HuH-7 (cell line): ENCODE measurements around the gene WDR81.
"Not testable (repeated sequence)": the region's sequence is repeated elsewhere in the genome, so short reads cannot be mapped to it uniquely, and the experiment has no call there.

Source experiments
- DNase-seq: peaks from one replicate; pipeline ENCODE4 v3.0.0; 2011; ENCODE audit warnings: low spot score

The WDR81 gene

DNA sequence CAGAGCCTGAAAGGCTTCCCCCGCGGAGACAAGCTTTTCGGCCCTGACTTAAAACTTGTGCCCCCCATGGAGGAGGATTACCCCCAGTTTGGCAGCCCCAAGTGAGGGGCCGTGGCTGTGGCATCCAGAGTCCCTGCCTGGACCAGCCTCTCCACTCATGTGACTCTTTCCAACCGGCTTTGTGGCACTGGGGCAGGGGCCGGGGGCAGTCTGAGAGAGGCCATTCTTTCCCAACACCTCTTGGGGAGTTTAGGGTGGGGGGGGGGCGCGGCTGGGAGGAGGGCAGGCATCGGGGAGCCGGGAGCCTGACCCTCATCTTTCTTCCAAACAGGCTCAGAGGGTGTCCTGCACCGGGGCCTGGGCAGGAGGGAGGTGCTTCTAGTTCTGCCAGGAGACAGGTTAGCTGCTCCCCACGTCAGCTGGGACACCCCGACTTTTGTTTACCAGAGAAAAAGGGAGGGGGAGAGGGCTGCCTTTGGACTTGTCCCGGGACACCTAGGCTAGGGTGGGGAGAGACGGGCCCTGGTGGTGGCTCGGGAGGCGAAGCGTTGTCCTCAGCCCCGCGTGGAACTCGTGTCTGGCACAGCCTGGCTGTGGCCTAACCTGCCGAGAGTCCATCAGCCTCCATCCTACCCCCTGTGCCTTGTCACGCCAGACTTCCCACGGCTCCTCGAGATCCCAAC is 30.1 kb downstream of the WDR81 start:
- no peak for DNase-seq

DNA sequence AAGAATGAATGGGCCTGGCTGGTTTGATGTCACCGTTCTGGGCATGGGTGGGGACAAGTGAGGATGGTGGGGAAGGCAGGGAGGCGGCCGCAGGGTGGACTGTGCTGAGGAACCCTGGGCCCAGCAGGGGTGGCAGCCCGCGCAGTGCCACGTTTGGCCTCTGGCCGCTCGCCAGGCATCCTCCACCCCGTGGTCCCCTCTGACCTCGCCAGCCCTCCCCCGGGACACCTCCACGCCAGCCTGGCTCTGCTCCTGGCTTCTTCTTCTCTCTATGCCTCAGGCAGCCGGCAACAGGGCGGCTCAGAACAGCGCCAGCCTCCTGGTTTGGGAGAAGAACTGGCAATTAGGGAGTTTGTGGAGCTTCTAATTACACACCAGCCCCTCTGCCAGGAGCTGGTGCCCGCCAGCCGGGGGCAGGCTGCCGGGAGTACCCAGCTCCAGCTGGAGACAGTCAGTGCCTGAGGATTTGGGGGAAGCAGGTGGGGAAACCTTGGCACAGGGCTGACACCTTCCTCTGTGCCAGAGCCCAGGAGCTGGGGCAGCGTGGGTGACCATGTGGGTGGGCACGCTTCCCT is 30.8 kb downstream of the WDR81 start:
- DNase-seq, result no peak

DNA sequence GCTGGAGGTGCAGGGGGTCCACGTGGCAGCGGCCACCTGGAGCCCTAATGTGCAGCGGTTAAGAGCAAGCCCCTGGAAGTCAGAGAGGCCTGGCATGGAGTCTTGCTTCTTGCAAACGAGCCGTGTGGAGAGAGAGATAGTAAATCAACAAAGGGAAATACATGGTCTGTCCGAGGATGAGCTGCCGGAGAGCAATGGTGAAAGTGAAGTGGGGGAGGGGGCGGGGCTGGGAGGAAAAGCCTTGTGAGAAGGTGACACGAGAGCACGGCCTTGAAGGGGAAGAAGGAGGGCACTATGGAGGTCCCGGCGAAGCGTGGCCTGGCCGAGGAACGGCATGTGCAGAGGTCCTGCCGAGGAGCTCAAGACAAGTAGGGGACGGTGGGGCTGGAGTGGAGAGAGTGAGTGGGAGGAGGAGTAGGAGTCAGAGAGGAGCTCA is 31.3 kb downstream of the WDR81 start:
- no peak for DNase-seq

DNA sequence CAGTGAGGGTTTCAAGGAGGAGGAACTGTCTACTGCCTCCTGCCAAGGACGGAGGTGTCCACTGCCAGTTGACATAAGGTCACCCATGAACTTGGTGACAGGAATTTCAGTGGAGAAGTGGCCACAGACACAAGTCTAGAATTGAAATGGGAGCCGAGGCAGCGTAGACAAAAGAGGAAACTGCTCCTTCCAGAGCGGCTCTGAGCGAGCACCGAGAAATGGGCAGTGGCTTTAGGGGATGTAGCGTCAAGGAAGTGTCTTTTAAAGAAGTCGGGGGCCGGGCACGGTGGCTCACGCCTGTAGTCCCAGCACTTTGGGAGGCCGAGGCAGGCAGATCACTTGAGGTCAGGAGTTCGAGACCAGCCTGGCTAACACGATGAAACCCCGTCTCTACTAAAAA is 34.3 kb downstream of the WDR81 start:
- DNase-seq, result no peak

DNA sequence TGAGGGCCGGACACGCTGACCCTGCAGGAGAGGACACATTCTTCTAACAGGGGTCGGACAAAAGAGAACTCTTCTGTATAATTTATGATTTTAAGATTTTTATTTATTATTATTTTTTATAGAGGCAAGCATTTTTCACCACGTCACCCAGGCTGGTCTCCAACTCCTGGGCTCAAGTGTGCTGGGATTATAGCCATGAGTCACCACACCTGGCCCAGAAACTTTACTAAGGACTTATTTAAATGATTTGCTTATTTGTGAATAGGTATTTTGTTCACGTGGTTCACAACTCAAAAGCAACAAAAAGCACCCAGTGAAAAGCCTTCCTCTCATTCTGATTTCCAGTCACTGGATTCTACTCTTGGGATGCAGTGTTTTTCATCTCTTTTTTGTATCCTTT is 35.0 kb downstream of the WDR81 start:
- DNase-seq, result no peak

DNA sequence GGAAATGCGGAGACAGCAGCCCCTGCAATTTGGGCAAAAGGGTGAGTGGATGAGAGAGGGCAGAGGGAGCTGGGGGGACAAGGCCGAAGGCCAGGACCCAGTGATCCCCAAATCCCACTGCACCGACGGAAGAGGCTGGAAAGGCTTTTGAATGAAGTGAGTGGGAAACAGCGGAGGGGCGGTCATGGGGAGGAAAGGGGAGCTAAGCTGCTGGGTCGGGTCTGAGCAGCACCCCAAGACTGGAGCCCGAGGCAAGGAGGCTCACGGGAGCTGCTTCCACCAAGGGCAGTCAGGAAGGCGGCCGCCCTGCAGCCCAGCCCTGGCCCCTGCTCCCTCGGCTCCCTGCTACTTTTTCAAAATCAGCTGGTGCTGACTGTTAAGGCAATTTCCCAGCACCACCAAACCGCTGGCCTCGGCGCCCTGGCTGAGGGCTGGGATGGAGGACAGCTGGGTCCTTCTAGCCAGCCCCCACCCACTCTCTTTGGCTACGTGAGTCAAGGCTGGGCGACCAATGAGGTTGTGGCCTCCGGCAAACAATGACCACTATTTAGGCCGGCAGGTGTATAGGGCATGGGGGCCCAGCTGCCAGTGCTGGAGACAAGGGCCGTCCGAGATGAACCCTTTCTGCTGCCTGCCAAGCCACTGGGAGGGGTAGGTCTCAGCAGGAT is 37.9 kb downstream of the WDR81 start:
- peak; percentile 23 for DNase-seq

DNA sequence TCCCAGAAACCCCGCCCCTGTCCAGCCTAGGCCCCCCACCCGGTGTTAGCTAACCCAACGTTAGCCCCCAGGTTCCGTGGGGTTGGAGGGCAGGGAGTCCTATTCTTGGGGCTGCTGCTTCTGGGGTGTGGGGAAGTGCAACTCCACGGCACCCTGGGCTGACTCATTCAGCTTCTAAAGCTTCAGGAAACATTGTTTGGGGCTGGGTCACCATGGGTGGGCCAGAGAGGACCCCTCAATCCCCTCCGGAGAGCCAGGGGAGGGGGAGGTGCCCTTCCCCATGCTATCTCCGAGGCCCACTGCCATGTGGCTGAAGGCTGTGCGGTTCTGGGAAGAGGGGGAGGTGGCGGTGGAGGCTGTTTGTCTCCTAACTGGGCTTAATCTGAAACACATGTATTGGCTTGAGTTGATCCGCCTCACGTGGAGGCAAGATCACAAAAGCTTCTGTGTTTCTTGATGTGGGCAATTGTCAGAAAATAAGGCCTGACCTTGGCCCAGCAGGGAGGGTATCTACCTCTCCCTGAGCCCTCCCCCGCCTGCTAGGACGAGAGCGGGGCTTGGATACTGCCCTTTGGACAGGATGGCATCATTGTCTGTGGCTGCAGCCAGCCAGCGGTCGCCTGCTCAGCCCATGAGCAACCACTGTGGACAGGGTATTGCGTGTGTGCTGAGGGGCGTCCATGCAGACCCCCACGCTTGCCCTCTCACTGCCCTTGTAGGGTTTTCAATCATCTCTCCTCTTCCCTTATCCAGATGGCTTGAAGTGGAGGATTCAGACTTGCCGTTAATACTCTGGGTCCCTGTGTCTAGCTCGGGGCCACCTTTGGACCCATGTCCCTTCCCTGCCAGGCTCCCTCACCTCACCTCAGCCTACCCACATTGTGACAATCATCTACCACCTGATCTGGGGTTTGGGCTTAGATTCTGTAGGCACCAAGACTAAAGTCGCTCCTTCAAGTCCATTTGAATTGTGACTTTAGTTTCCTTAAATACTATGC is 38.7 kb downstream of the WDR81 start:
- DNase-seq, result peak; percentile 46

DNA sequence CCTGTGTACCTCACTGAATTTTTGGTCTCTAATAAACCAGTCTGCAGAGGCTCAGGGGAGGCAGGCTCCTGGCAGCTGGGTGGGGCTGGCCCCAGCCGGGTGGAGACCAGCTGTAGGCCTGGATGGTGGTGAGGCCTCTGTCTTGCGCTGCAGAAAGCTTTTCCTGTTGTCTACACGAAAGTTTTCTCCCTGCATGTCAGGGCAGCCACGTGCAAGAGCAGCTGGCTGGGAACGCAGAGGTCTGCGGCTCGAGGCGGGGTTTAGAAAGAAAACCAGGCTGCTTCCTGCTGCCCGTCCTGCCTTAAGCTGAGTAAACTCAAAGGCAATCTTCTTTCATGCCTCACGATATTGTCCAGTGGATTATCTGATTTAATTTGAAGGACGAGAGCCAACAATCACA is 39.8 kb downstream of the WDR81 start:
- DNase-seq, result no peak

DNA sequence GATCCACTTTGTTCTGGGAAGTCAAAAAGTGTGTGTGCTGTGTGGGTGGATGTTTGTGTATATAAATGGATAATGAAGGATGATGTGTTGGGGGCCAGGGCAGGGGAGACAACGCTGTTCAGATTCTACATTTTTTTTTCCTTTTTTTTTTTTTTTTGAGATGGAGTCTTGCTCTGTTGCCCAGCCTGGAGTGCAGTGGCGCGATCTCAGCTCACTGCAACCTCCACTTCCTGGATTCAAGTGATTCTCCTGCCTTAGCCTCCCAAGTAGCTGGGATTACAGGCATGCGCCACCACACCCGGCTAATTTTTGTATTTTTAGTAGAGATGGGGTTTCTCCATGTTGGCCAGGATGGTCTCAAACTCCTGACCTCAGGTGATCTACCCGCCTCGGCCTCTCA is 40.2 kb downstream of the WDR81 start:
- not testable (repeated sequence) for DNase-seq

DNA sequence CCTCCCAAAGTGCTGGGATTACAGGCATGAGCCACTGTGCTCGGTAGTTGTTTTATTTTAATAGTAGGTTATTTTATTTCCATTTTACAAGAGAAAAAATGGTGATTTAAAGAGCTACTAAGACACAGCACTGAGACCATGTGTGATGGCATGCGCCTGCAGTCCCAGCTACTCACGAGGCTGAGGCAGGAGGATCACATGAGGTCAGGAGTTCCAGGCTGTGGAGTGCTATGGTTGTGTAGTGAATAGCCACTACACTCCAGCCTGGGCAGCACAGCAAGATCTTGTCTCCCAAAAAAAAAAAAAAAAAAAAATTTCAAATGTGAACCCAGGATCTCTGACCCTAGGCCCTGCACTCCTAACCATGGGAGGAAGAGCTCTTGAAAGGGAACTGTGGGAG is 41.1 kb downstream of the WDR81 start:
- no peak for DNase-seq

DNA sequence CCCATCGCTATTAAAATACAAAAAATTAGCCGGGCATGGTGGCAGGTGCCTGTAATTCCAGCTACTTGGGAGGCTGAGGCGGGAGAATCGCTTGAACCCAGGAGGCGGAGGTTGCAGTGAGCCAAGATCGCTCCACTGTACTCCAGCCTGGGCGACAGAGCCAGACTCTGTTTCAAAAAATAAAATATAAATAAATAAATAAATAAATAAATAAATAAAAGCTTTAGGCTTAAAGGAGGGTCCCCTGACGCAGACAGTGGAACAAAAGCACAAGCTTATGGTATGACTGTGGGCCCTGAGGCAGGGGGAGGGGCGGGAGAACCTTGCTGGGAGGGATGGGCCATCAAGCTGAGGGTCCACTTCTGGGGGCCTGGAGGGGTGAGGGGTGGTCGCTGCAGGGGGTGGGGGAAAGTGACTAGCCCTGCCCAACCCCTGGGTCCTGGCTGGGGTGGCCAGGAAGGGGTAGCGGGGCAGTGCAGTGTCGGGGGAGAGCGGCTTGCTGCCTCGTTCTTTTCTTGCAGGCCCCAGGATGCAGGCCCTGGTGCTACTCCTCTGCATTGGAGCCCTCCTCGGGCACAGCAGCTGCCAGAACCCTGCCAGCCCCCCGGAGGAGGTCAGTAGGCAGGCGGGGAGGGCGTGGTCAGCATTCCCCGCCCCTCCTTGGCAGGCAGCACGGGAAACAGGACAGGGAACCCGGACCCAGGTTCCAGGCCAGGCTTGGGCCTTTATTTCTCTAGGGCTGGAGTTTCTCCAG is 42.1 kb downstream of the WDR81 start:
- DNase-seq, result no peak

DNA sequence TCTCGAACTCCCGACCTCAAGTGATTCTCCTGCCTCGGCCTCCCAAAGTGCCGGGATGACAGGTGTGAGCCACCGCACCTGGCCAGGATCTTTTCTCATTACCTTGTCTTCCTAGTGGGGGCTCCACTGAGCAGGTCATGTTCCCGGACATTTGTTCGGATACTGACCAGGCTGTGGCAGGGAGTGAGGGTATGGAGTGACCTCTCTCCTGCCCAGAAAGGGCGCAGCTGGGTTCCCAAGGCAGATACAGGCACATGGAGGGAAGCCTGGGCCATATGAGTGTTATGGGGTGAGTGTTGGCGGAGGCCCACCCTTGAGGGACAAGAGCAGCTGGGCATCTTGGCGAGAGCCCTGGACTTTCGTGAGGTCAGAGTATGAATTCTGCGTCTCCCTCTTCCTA is 42.9 kb downstream of the WDR81 start:
- DNase-seq, result no peak

DNA sequence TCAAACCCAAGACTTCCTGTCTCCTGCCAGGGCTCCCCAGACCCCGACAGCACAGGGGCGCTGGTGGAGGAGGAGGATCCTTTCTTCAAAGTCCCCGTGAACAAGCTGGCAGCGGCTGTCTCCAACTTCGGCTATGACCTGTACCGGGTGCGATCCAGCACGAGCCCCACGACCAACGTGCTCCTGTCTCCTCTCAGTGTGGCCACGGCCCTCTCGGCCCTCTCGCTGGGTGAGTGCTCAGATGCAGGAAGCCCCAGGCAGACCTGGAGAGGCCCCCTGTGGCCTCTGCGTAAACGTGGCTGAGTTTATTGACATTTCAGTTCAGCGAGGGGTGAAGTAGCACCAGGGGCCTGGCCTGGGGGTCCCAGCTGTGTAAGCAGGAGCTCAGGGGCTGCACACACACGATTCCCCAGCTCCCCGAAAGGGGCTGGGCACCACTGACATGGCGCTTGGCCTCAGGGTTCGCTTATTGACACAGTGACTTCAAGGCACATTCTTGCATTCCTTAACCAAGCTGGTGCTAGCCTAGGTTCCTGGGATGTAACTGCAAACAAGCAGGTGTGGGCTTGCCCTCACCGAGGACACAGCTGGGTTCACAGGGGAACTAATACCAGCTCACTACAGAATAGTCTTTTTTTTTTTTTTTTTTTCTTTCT is 45.4 kb downstream of the WDR81 start:
- no peak for DNase-seq

DNA sequence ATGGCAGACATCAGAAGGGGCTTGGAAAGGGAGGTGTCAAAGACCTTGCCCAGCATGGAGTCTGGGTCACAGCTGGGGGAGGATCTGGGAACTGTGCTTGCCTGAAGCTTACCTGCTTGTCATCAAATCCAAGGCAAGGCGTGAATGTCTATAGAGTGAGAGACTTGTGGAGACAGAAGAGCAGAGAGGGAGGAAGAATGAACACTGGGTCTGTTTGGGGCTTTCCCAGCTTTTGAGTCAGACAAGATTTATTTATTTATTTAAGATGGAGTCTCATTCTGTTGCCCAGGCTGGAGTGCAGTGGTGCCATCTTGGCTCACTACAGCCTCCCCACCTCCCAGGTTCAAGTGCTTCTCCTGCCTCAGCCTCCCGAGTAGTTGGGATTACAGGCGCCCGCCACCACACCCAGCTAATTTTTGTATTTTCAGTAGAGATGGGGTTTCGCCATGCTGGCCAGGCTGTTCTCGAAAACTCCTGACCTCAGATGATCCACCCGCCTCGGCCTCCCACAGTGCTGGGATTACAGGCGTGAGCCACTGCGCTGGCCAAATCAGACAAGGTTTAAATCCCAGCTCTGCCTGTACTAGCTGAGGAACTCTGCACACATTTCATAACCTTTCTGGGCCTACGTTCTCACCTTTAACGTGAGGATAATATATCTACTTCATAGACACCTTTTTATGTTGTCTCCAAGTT is 48.6 kb downstream of the WDR81 start:
- not testable (repeated sequence) for DNase-seq

DNA sequence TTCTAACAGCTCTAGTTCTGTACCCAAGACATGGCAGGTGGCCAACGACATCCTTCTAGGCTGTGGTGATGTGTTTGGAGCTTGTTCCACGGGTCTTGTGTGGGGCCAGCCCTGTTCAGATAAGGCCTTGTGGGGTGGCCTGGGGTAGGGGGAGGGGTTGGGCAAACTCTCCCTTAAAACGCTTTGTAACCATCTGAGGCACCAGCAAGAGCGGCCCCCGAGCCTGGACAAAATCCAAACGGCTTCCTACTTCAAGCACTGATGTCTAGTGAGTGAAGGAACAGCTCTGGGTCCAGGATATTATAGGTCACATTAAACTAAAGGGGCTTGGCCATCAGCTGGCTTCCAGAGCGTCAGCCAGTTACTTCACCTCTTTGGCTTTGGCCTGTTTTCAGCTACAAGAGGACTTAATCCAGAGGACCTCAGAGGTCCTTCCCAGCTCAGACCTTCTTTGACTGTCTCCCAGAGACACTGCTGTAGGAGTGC is 49.2 kb downstream of the WDR81 start:
- DNase-seq, result no peak

DNA sequence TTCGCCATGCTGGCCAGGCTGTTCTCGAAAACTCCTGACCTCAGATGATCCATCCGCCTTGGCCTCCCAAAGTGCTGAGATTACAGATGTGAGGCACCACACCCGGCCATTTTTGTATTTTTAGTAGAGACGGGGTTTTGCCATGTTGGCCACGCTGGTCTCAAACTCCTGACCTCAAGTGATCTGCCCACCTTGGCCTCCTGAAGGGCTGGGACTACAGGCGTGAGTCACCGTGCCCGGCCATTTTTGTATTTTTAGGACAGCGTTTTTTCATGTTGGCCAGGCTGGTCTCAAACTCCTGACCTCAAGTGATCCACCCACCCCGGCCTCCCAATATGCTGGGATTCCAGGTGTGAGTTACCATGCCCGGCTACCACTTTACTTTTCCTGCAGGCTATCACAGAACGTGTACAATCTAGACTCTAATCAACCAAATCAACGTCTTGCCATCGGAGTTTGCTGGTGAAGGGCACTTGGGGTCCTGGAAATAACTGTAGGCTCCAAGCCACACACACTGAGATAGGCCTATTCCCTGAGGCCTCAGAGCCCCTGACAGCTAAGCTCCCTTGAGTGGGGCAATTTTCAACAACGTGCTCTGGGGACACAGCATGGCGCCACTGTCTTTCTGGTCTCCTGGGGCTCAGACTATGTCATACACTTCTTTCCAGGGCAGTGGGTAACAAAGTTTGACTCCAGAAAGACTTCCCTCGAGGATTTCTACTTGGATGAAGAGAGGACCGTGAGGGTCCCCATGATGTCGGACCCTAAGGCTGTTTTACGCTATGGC is 50.1 kb downstream of the WDR81 start:
- no peak for DNase-seq

DNA sequence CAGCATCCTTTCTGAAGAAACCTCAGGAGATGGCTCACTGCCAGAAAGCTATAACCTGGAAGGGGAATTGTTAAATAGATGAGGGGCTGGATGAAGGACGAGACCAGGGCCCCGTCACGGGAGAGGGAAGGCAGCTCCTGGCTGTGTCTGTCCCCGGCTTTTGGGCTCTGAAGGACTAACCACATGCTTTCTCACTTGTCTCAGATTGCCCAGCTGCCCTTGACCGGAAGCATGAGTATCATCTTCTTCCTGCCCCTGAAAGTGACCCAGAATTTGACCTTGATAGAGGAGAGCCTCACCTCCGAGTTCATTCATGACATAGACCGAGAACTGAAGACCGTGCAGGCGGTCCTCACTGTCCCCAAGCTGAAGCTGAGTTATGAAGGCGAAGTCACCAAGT is 51.8 kb downstream of the WDR81 start:
- no peak for DNase-seq

DNA sequence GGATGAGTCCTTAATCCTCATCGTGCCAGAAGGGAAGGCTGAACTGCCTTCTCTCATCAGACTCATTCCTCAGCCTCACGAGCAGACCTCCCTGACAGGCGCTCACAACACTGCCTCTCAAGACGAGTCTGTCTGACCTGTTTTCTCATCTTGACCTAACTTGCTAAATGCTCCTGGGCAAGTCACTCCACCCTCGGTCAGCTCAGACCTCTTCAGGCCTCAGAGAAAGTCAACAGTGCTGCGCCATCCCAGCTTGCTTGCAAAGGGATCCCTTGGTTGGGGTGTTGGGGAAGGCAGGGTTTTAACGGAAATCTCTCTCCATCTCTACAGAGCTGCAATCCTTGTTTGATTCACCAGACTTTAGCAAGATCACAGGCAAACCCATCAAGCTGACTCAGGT is 52.4 kb downstream of the WDR81 start:
- DNase-seq, result no peak

DNA sequence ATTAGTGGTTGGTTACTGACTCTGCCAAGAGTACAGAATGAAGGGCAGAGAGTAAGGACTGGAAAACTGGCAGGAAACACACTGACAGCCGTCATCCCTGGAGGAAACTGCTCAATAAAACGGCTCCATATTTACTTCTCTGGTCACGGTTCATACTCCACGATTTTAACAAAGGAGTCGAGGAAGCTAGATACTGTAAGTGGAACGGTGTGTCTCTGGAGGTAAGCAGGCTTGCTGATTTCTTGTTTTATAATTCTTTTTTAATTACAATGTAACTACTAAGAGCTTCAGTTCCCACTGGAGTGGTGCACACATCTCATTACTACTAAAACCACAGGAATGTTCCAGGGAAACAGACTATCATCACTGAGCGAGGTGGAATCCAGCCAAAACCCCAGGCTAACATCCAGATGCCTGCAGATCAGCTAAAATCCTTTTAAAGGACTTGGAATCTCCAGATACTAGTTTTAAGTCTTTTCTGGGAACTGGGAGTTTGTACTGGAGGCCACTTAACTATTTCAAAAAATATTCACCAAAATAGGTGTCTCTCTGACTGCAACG is 55.1 kb downstream of the WDR81 start:
- no peak for DNase-seq
